Gastroesophageal sphincter (tissue), 3 donors: Measurements from ENCODE around the gene COL6A2.
"Not testable (repeated sequence)": the region's sequence is repeated elsewhere in the genome, so short reads cannot be mapped to it uniquely, and the experiment has no call there.

Experiments
- CTCF ChIP-seq, 4 experiments: fragments of 200-600 bp in 2 of 4; fragments of 450-650 bp in 2 of 4; sonication (generic) in 1 of 4; IDR thresholded peaks; one replicate each; pipeline ENCODE4 v1.5.1; 2017 to 2019; ENCODE audit warnings: antibody characterized with exemption in 4 of 4, mild to moderate bottlenecking in 2 of 4, moderate library complexity in 2 of 4
- POLR2A ChIP-seq, 2 donors: fragments of 450-650 bp; IDR thresholded peaks; one replicate each; pipeline ENCODE4 v1.6.1; 2017; ENCODE audit warnings: antibody characterized with exemption in 2 of 2, mild to moderate bottlenecking in 2 of 2, moderate library complexity in 1 of 2
- POLR2AphosphoS5 ChIP-seq: sonication (generic); formaldehyde crosslinking; IDR thresholded peaks from one replicate; pipeline ENCODE4 v1.6.1; 2017; ENCODE audit warnings: antibody characterized with exemption

- not testable (repeated sequence) for TF ChIP-seq CTCF (IDR thresholded peaks at IDR 0.05); POLR2AphosphoS5; POLR2A (IDR thresholded peaks at IDR 0.05)
These were observed 21.2 kb upstream of the COL6A2 start for GRCh38 chr21:46076724-46077123.
